K562 treated with DMSO at 1 percent for 12 hours (cell line): ENCODE measurements around the gene SLC25A11. TPM values are rescaled to one million over a fixed set of nuclear protein-coding genes. Genes with fewer than 3 reads are reported as not detected.

Experiments used
- total RNA-seq: library from RNA; unstranded; fragments of 300-600 nt; gene quantifications from 2 replicates; pipeline ENCODE4 v1.2.3, GENCODE V29; 2022; ENCODE audit not compliant: insufficient read depth

The SLC25A11 gene
- 56.3 and 66.0 TPM in 2 replicates for total RNA-seq

GRCh38 chr17:4939796-4940554, at the start of gene SLC25A11, which contains the start of gene RNF167:
SLC25A11 (minus strand) TSS chr17:4940046; CDS start chr17:4939910, 136 bp downstream.
RNF167 (plus strand) TSS chr17:4940268; CDS start chr17:4940910, 642 bp downstream.

GRCh38 chr17:4986951-4987766, 47.3 kb upstream of the SLC25A11 start, which contains the start of gene CAMTA2:
CAMTA2 (minus strand) TSS chr17:4987675; CDS start chr17:4986222, 1,453 bp downstream.

GRCh38 chr17:4967539-4968485, 28.0 kb upstream of the SLC25A11 start, which contains the start of gene SPAG7:
SPAG7 (minus strand) TSS chr17:4967817; CDS start chr17:4967804, 13 bp downstream.

GRCh38 chr17:4950746-4951204, 10.9 kb upstream of the SLC25A11 start, which contains the start of gene ENO3:
ENO3 (plus strand) TSS chr17:4951119; CDS start chr17:4951830, 711 bp downstream.

GRCh38 chr17:4948166-4948930, 8.5 kb upstream of the SLC25A11 start, which contains the start of gene PFN1:
PFN1 (minus strand) TSS chr17:4948530; CDS start chr17:4948394, 136 bp downstream.

GRCh38 chr17:4931963-4932362, 7.9 kb downstream of the SLC25A11 start, which contains the start of gene GP1BA:
GP1BA (plus strand) TSS chr17:4932277; CDS start chr17:4932605, 328 bp downstream.

GRCh38 chr17:4903051-4903818, 36.6 kb downstream of the SLC25A11 start, which contains the start of gene CHRNE:
CHRNE (minus strand) TSS chr17:4903098; CDS start chr17:4903063, 35 bp downstream.

GRCh38 chr17:4899341-4900230, 40.3 kb downstream of the SLC25A11 start, which contains the start of gene C17orf107:
C17orf107 (plus strand) TSS chr17:4899536; CDS start chr17:4899763, 227 bp downstream.

Other genes with a start within 250 kb of the SLC25A11 start
- 27.5 and 53.1 TPM in 2 replicates for gene PELP1, start 235.9 kb downstream of the SLC25A11 start, total RNA-seq
- 16.6 and 23.4 TPM in 2 replicates for gene ARRB2, start 229.4 kb downstream of the SLC25A11 start, total RNA-seq
- 6.8 and 7.9 TPM in 2 replicates for gene MED11, start 208.6 kb downstream of the SLC25A11 start, total RNA-seq
- not detected in 2 replicates for gene ZMYND15, start 200.2 kb downstream of the SLC25A11 start, total RNA-seq
- 0.85 TPM in 1 of 2 replicates, not detected in the other for gene CXCL16, start 200.1 kb downstream of the SLC25A11 start, total RNA-seq
- not detected in 2 replicates for gene TM4SF5, start 168.2 kb downstream of the SLC25A11 start, total RNA-seq
- gene VMO1, start 153.7 kb downstream of the SLC25A11 start, total RNA-seq: not detected in 2 replicates
- gene GLTPD2, start 151.1 kb downstream of the SLC25A11 start, total RNA-seq: 1.0 and 1.7 TPM in 2 replicates
- 171 and 204 TPM in 2 replicates for gene PSMB6, start 143.9 kb downstream of the SLC25A11 start, total RNA-seq
- 10.0 and 10.2 TPM in 2 replicates for gene PLD2, start 132.9 kb downstream of the SLC25A11 start, total RNA-seq
- gene MINK1, start 106.7 kb downstream of the SLC25A11 start, total RNA-seq: 11.8 and 28.5 TPM in 2 replicates
- gene C17orf107, start 40.5 kb downstream of the SLC25A11 start, total RNA-seq: 0.31 TPM in 1 of 2 replicates, not detected in the other
- gene CHRNE, start 36.9 kb downstream of the SLC25A11 start, total RNA-seq: not detected in 2 replicates
- 1.9 TPM in 1 of 2 replicates, not detected in the other for gene GP1BA, start 7.8 kb downstream of the SLC25A11 start, total RNA-seq
- 44.1 and 44.9 TPM in 2 replicates for gene RNF167, start 222 bp upstream of the SLC25A11 start, total RNA-seq
- gene PFN1, start 8.5 kb upstream of the SLC25A11 start, total RNA-seq: 500 and 571 TPM in 2 replicates
- gene ENO3, start 11.1 kb upstream of the SLC25A11 start, total RNA-seq: 11.9 and 14.1 TPM in 2 replicates
- gene SPAG7, start 27.8 kb upstream of the SLC25A11 start, total RNA-seq: 39.6 and 41.2 TPM in 2 replicates
- 15.5 and 24.6 TPM in 2 replicates for gene CAMTA2, start 47.6 kb upstream of the SLC25A11 start, total RNA-seq
- gene INCA1, start 57.5 kb upstream of the SLC25A11 start, total RNA-seq: not detected in 2 replicates
- gene KIF1C, start 57.9 kb upstream of the SLC25A11 start, total RNA-seq: 8.6 and 14.7 TPM in 2 replicates
- gene SLC52A1, start 95.4 kb upstream of the SLC25A11 start, total RNA-seq: not detected in 2 replicates
- not detected in 2 replicates for gene ZFP3, start 138.4 kb upstream of the SLC25A11 start, total RNA-seq
- 5.3 and 10.8 TPM in 2 replicates for gene ZNF232, start 171.8 kb upstream of the SLC25A11 start, total RNA-seq
- not detected in 2 replicates for gene USP6, start 176.0 kb upstream of the SLC25A11 start, total RNA-seq